HG02763 (cell line): ENCODE results near the gene GYS1.
"Not testable (repeated sequence)": the region's sequence is repeated elsewhere in the genome, so short reads cannot be mapped to it uniquely, and the experiment has no call there.

Experiments used
- ATAC-seq: cut with Tn5 transposase; IDR thresholded peaks from one replicate; pipeline ENCODE4 v1.9.1; 2021; ENCODE audit warnings: mild to moderate bottlenecking, moderate library complexity; ENCODE audit not compliant: unreplicated experiment

GYS1 gene

GRCh38 chr19:49018388-49019241 is 25.5 kb upstream of the GYS1 start:
- not testable (repeated sequence) for ATAC-seq

GRCh38 chr19:49017666-49018351 is 24.7 kb upstream of the GYS1 start:
- no peak for ATAC-seq

- no peak for ATAC-seq
Observed at GRCh38 chr19:49017041-49017665, 24.0 kb upstream of the GYS1 start, which contains the start of gene LHB. Gene LHB (minus strand): TSS chr19:49017091. CDS start chr19:49017081, 10 bp downstream.

GRCh38 chr19:49016067-49016839 is 23.1 kb upstream of the GYS1 start:
- no peak for ATAC-seq

- ATAC-seq = no peak
Observed at GRCh38 chr19:49014870-49015255, 21.8 kb upstream of the GYS1 start.

- ATAC-seq = no peak
Observed at GRCh38 chr19:49014123-49014869, 21.2 kb upstream of the GYS1 start.

- no peak for ATAC-seq
Observed at GRCh38 chr19:49011194-49011593, 18.1 kb upstream of the GYS1 start.

- ATAC-seq = no peak
Observed at GRCh38 chr19:49010453-49010852, 17.3 kb upstream of the GYS1 start.

- no peak for ATAC-seq
Observed at GRCh38 chr19:49009828-49010227, 16.7 kb upstream of the GYS1 start.

GRCh38 chr19:49006905-49007304 is 13.8 kb upstream of the GYS1 start:
- ATAC-seq = no peak

- no peak for ATAC-seq
Observed at GRCh38 chr19:49004964-49005614, 12.0 kb upstream of the GYS1 start.

- ATAC-seq = no peak
Observed at GRCh38 chr19:49004133-49004532, 11.0 kb upstream of the GYS1 start.

- no peak for ATAC-seq
Observed at GRCh38 chr19:48999481-49000325, 6.6 kb upstream of the GYS1 start.

- no peak for ATAC-seq
Observed at GRCh38 chr19:48997972-48998371, 4.9 kb upstream of the GYS1 start.

GRCh38 chr19:48994035-48994386 is 902 bp upstream of the GYS1 start:
- no peak for ATAC-seq

GRCh38 chr19:48992581-48993174 is 431 bp downstream of the GYS1 start:
- ATAC-seq = peak; percentile 2

GRCh38 chr19:48991873-48992580 is 1.1 kb downstream of the GYS1 start:
- ATAC-seq = no peak
